Loucy (cell line): ENCODE measurements around the gene CHM.

Experiments
- H2AFZ ChIP-seq: fragments of 200-600 bp; sonication (generic); 2 replicates; pipeline ENCODE4 v1.6.0; 2016; ENCODE audit warnings: antibody characterized with exemption, mild to moderate bottlenecking, low read length, moderate library complexity
- H3F3A ChIP-seq: fragments of 200-600 bp; 2 replicates; pipeline ENCODE4 v1.6.0; 2016; ENCODE audit warnings: antibody characterized with exemption, low read depth, mild to moderate bottlenecking
- H3K27me3 ChIP-seq: fragments of 200-600 bp; sonication (generic); 2 replicates; pipeline ENCODE4 v1.6.1; 2014; ENCODE audit warnings: low read length, mild to moderate bottlenecking; ENCODE audit not compliant: insufficient read depth, poor library complexity, severe bottlenecking
- H3K36me3 ChIP-seq: fragments of 200-600 bp; sonication (generic); 2 replicates; pipeline ENCODE4 v1.6.1; 2016; ENCODE audit warnings: low read length; ENCODE audit not compliant: insufficient read depth
- H3K4me1 ChIP-seq: fragments of 200-600 bp; sonication (generic); 2 replicates; pipeline ENCODE4 v1.5.1; 2014; ENCODE audit warnings: low read length, mild to moderate bottlenecking; ENCODE audit not compliant: insufficient read depth, poor library complexity, severe bottlenecking
- H3K4me2 ChIP-seq: fragments of 200-600 bp; sonication (generic); 2 replicates; pipeline ENCODE4 v1.6.0; 2014; ENCODE audit warnings: antibody characterized with exemption, low read length, low read depth, mild to moderate bottlenecking; ENCODE audit not compliant: poor library complexity, severe bottlenecking
- H3K4me3 ChIP-seq: fragments of 200-600 bp; sonication (generic); 2 replicates; pipeline ENCODE4 v1.5.1; 2014; ENCODE audit warnings: low read length, mild to moderate bottlenecking, mixed read lengths; ENCODE audit not compliant: poor library complexity, severe bottlenecking
- H3K79me2 ChIP-seq: fragments of 200-600 bp; sonication (generic); 2 replicates; pipeline ENCODE4 v1.6.1; 2014; ENCODE audit warnings: low read length; ENCODE audit not compliant: insufficient read depth
- H3K9ac ChIP-seq: fragments of 200-600 bp; sonication (generic); 2 replicates; pipeline ENCODE4 v1.6.0; 2014; ENCODE audit warnings: mild to moderate bottlenecking, low read depth, low read length, moderate library complexity; ENCODE audit not compliant: poor library complexity, severe bottlenecking
- H3K9me2 ChIP-seq: fragments of 200-600 bp; sonication (generic); replicated peaks from 2 replicates; pipeline ENCODE4 v1.6.1; 2016; ENCODE audit warnings: low read depth, low read length, mixed read lengths
- H3K9me3 ChIP-seq: fragments of 200-600 bp; sonication (generic); 2 replicates; pipeline ENCODE4 v1.6.1; 2014; ENCODE audit warnings: mild to moderate bottlenecking, antibody characterized with exemption, low read length, low read depth; ENCODE audit not compliant: insufficient read depth
- H4K20me1 ChIP-seq: fragments of 200-600 bp; sonication (generic); 2 replicates; pipeline ENCODE4 v1.6.0; 2014; ENCODE audit warnings: antibody characterized with exemption, low read length, mild to moderate bottlenecking; ENCODE audit not compliant: insufficient read depth, poor library complexity, severe bottlenecking
- EZH2phosphoT487 ChIP-seq: fragments of 200-600 bp; IDR thresholded peaks from 2 replicates; pipeline ENCODE4 v1.6.1; 2018; ENCODE audit warnings: antibody characterized with exemption, mild to moderate bottlenecking, moderate library complexity, borderline replicate concordance
- TF ChIP-seq, protein P1 (sequence below): fragments of 200-600 bp; sonication (generic); conservative IDR thresholded peaks from 2 replicates; pipeline ENCODE4 v1.5.1; 2014; ENCODE audit warnings: mild to moderate bottlenecking, antibody characterized with exemption, low read length

The CHM gene

DNA sequence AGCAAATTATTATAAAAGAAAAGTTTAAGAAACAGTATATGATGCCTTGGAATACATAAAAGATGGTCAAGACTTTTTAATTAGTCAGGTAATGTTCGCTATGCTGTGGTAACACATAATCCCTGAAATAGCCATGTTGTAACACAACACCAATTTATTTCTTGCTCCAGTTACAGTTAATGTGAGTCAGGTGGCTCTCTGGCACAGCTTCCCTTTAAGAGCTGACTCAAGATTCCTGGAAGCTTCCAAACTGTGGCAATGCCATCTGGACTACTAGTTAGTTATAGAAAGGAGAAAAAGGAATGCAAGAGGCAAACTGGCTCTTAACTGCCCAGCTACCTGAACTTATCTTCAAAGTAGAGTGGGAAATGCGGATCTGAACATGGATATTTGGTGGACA is 210.5 kb downstream of the CHM start:
- Histone ChIP-seq H3K4me2 (no peak overlapping the region), H3K79me2 (no peaks in the 10 kb centered on the region)

DNA sequence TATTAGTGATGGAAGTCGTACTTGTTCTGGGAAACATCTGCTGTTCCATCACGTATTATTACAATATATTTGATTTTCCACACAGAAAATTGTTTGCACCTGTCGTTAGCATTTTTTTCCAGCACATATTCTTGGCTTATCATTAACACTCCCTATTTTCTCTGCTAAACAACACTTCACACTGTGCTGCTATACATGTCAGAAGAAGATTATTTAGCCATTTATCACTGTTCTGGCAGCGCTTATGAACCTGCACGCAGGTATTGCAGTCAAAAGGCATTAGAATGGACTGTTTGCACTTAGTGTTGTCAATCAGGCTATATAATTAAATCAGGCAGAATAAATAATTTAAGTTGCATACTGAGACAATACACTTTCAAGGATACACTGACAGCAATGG is 218.6 kb downstream of the CHM start:
- Histone ChIP-seq H3K4me2 (no peak overlapping the region), H4K20me1 (no peaks in the 10 kb centered on the region), H2AFZ (no peak overlapping the region), H3K36me3 (no peaks in the 10 kb centered on the region), H3K4me1 (no peaks in the 10 kb centered on the region), H3K9me3 (no peaks in the 10 kb centered on the region), H3K4me3 (no peak overlapping the region), H3K27me3 (no peaks in the 10 kb centered on the region), H3K79me2 (no peaks in the 10 kb centered on the region), H3F3A (no peaks in the 10 kb centered on the region), H3K9ac (no peak overlapping the region), H3K9me2 (no peaks in the 10 kb centered on the region)
- TF ChIP-seq, protein P1, sequence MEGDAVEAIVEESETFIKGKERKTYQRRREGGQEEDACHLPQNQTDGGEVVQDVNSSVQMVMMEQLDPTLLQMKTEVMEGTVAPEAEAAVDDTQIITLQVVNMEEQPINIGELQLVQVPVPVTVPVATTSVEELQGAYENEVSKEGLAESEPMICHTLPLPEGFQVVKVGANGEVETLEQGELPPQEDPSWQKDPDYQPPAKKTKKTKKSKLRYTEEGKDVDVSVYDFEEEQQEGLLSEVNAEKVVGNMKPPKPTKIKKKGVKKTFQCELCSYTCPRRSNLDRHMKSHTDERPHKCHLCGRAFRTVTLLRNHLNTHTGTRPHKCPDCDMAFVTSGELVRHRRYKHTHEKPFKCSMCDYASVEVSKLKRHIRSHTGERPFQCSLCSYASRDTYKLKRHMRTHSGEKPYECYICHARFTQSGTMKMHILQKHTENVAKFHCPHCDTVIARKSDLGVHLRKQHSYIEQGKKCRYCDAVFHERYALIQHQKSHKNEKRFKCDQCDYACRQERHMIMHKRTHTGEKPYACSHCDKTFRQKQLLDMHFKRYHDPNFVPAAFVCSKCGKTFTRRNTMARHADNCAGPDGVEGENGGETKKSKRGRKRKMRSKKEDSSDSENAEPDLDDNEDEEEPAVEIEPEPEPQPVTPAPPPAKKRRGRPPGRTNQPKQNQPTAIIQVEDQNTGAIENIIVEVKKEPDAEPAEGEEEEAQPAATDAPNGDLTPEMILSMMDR: no peak
- TF ChIP-seq EZH2phosphoT487: no peak

More for the DNA sequence above, 210.5 kb downstream of the CHM start:
- TF ChIP-seq, protein P1: no peak
- TF ChIP-seq EZH2phosphoT487: no peak
- no peaks in the 10 kb centered on the region for H3K9me3 ChIP-seq
- no peaks in the 10 kb centered on the region for H3K36me3 ChIP-seq
- no peaks in the 10 kb centered on the region for H3K4me1 ChIP-seq
- H3K27me3 ChIP-seq: no peaks in the 10 kb centered on the region
- H3K9ac ChIP-seq: no peak overlapping the region
- H4K20me1 ChIP-seq: no peaks in the 10 kb centered on the region
- no peak overlapping the region for H2AFZ ChIP-seq
- no peak overlapping the region for H3K4me3 ChIP-seq
- no peaks in the 10 kb centered on the region for H3K9me2 ChIP-seq
- no peaks in the 10 kb centered on the region for H3F3A ChIP-seq

DNA sequence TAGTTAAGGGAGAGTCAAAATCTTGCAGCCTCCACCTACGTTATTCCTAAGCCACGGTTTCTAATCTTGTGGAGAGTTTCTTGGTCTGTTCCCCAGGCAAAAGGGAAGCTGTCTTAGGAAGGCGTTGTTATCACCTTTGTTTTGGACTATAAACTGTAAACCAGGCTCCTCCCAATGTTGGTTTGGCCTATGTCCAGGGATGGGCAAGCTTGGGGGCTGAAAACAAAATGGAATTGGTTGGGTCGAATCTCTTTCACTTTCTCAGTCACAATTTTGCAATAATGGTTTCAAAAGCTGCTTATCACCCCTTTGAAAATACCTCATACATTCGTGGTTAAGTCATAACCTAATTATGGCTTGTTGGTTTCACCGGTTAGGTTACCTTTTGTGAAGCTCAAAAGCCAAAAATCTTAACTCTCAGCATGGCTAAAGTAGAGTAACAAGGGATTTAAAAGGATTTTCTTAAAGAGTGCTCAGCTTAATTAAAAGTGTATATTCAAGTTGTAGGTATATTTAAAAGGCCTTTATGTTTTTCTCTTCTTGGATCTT is 232.1 kb downstream of the CHM start:
- H3K79me2 ChIP-seq: no peaks in the 10 kb centered on the region
- H3K9ac ChIP-seq: no peak overlapping the region

More for the DNA sequence above, 232.1 kb downstream of the CHM start:
- H4K20me1 ChIP-seq: no peaks in the 10 kb centered on the region
- no peak overlapping the region for H3K4me3 ChIP-seq
- H3K4me1 ChIP-seq: no peaks in the 10 kb centered on the region
- H3F3A ChIP-seq: no peaks in the 10 kb centered on the region
- H3K9me3 ChIP-seq: no peaks in the 10 kb centered on the region; the same call in 1 of the 2 replicates
- no peak overlapping the region for H3K4me2 ChIP-seq
- no peak overlapping the region for H2AFZ ChIP-seq
- H3K27me3 ChIP-seq: no peaks in the 10 kb centered on the region
- no peaks in the 10 kb centered on the region for H3K36me3 ChIP-seq
- TF ChIP-seq EZH2phosphoT487: no peak
- TF ChIP-seq, protein P1: no peak
- no peaks in the 10 kb centered on the region for H3K9me2 ChIP-seq
